GM23338 (cell line): ENCODE measurements around the gene SIN3B. TPM values are rescaled to one million over a fixed set of nuclear protein-coding genes. Genes with fewer than 3 reads are reported as not detected.

Experiments used
- ATAC-seq: fragments of 200-7000 bp; cut with Tn5 transposase; 3 replicates; pipeline ENCODE4 v1.9.1; 2020
- DNase-seq: peaks from one replicate; pipeline ENCODE4 v3.0.0-alpha.2; 2015; ENCODE audit warnings: low spot score
- H2AFZ ChIP-seq: fragments of 200-600 bp; sonication (generic); 2 replicates; pipeline ENCODE4 v1.8.0; 2016; ENCODE audit warnings: antibody characterized with exemption, mild to moderate bottlenecking, moderate library complexity
- H3F3A ChIP-seq: fragments of 200-600 bp; sonication (generic); replicated peaks from 2 replicates; pipeline ENCODE4 v1.8.0; 2017; ENCODE audit warnings: antibody characterized with exemption, mixed run types, low read depth
- H3K27ac ChIP-seq: fragments of 200-600 bp; sonication (generic); 2 replicates; pipeline ENCODE4 v1.6.1; 2016; ENCODE audit warnings: low read depth
- H3K27me3 ChIP-seq: fragments of 200-600 bp; sonication (generic); 2 replicates; pipeline ENCODE4 v1.8.0; 2016; ENCODE audit warnings: mild to moderate bottlenecking, mixed run types, moderate library complexity; ENCODE audit not compliant: insufficient read depth
- H3K36me3 ChIP-seq: fragments of 200-600 bp; sonication (generic); 2 replicates; pipeline ENCODE4 v1.8.0; 2016; ENCODE audit warnings: mild to moderate bottlenecking; ENCODE audit not compliant: insufficient read depth
- H3K4me1 ChIP-seq: fragments of 200-600 bp; sonication (generic); 2 replicates; pipeline ENCODE4 v1.8.0; 2016; ENCODE audit warnings: mild to moderate bottlenecking, moderate library complexity; ENCODE audit not compliant: insufficient read depth
- H3K4me2 ChIP-seq: fragments of 200-600 bp; sonication (generic); 2 replicates; pipeline ENCODE4 v1.7.1; 2017; ENCODE audit warnings: mixed run types
- H3K4me3 ChIP-seq: fragments of 200-600 bp; sonication (generic); 2 replicates; pipeline ENCODE4 v1.6.1; 2016; ENCODE audit warnings: mixed run types
- H3K79me2 ChIP-seq: fragments of 200-600 bp; sonication (generic); replicated peaks from 2 replicates; pipeline ENCODE4 v1.8.0; 2017; ENCODE audit warnings: mild to moderate bottlenecking; ENCODE audit not compliant: insufficient read depth
- H3K9me2 ChIP-seq: fragments of 200-600 bp; sonication (generic); 2 replicates; pipeline ENCODE4 v1.8.0; 2017; ENCODE audit not compliant: insufficient read depth
- H4K20me1 ChIP-seq: fragments of 200-600 bp; sonication (generic); replicated peaks from 2 replicates; pipeline ENCODE4 v1.8.0; 2017; ENCODE audit warnings: mild to moderate bottlenecking; ENCODE audit not compliant: insufficient read depth
- H3K27ac Mint-ChIP-seq: 2 replicates; pipeline ENCODE4 v1.8.0; 2020; ENCODE audit warnings: inconsistent platforms, mild to moderate bottlenecking, moderate library complexity, mixed read lengths
- H3K27me3 Mint-ChIP-seq: 3 replicates; pipeline ENCODE4 v1.8.0; 2022; ENCODE audit warnings: low read depth, mild to moderate bottlenecking, moderate library complexity, mixed read lengths, inconsistent platforms; ENCODE audit not compliant: insufficient read depth, poor library complexity
- H3K36me3 Mint-ChIP-seq: 3 replicates; pipeline ENCODE4 v1.8.0; 2021; ENCODE audit warnings: low read depth, mild to moderate bottlenecking, inconsistent platforms, moderate library complexity, mixed read lengths
- H3K4me1 Mint-ChIP-seq: 3 replicates; pipeline ENCODE4 v1.8.0; 2020; ENCODE audit warnings: mild to moderate bottlenecking, inconsistent platforms, mixed read lengths
- H3K4me3 Mint-ChIP-seq: 3 replicates; pipeline ENCODE4 v1.8.0; 2021; ENCODE audit warnings: moderate library complexity, mild to moderate bottlenecking, inconsistent platforms, mixed read lengths
- H3K9me3 Mint-ChIP-seq: 3 replicates; pipeline ENCODE4 v1.8.0; 2020; ENCODE audit warnings: moderate library complexity, mild to moderate bottlenecking, inconsistent platforms, mixed read lengths
- EZH2 ChIP-seq: fragments of 200-600 bp; sonication (generic); IDR thresholded peaks from one replicate; pipeline ENCODE4 v1.8.0; 2017; ENCODE audit warnings: antibody characterized with exemption, mild to moderate bottlenecking, low read depth; ENCODE audit not compliant: unreplicated experiment
- NANOG ChIP-seq: IDR thresholded peaks from 2 replicates; pipeline ENCODE4 v1.6.1; 2016; ENCODE audit warnings: antibody characterized with exemption, borderline replicate concordance
- STAT1 ChIP-seq: IDR thresholded peaks from one replicate; pipeline ENCODE4 v1.6.1; 2016; ENCODE audit warnings: antibody characterized with exemption; ENCODE audit not compliant: unreplicated experiment
- polyA plus RNA-seq: library from polyadenylated mRNA; unstranded; fragments of >200 nt; fragmentation: Nextera tagmentation; extraction: Ambion mirVana; gene quantifications from 2 replicates; pipeline ENCODE4 v1.2.1, GENCODE V29; 2016
- total RNA-seq: library from RNA; depleted of rRNA; stranded (reverse); fragments of >200 nt; shearing (Covaris generic); gene quantifications from 2 replicates; pipeline ENCODE4 v1.2.3, GENCODE V29; 2014
- TF ChIP-seq, protein P1 (sequence below), 2 experiments: fragments of 200-600 bp in 1 of 2; sonication (generic) in 1 of 2; conservative IDR thresholded peaks; 2 replicates each; pipeline versions ENCODE4 v1.5.1 to v1.6.1; 2016 to 2017; ENCODE audit warnings: antibody characterized with exemption in 2 of 2, low read depth in 2 of 2, mild to moderate bottlenecking in 2 of 2, moderate library complexity in 1 of 2
- TF ChIP-seq, protein P2 (sequence below): IDR thresholded peaks from 2 replicates; pipeline ENCODE4 v1.6.1; 2016; ENCODE audit warnings: antibody characterized with exemption
- TF ChIP-seq, protein P3 (sequence below): fragments of 250-450 bp; sonication (Bioruptor Pico); IDR thresholded peaks from 2 replicates; pipeline ENCODE4 v1.5.0; 2020; ENCODE audit warnings: mild to moderate bottlenecking, moderate library complexity

The SIN3B gene
- total and polyA plus RNA-seq, 2 experiments from 2014 or later, result 37.6 to 68.6 TPM

DNA sequence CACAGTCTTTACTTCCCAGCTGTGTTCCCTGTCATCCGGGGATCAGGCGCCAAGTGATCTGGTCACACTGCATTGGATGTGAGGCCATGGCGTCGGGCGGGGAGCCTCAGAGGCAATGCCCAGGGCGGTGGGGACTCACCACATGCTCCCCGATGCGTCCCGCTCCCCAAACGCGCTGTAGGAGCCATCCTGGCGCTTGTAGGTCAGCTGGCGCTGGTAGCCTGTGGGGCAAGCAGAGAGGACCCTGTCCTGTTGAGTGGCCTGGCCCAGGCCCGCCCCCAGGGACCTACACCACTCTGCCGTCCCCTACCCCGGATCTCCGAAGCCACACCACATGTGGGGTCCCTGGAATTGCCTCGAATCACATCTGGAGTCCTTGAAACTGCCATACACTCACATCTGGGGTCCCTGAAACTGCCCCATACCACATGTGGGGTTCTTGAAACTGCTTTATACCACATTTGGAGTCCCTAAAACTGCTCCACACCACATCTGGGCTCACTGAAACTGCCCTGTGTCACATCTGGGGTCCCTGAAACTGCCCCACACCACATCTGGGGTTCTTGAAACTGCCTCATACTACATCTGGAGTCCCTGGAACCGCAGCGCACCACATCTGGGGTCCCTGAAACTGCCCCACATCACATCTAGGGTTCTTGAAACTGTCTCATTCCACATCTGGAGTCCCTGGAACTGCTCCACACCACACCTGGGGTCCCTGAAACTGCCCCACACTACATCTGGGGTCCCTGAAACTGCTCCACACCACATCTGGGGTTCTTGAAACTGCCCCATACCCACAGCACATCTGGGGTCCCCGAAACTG lies 92.8 kb downstream of the SIN3B start:
- Histone ChIP-seq H2AFZ (no peak overlapping the region), H3K4me2 (no peak overlapping the region), H4K20me1 (no peaks in the 10 kb centered on the region), H3K9me2 (no peaks in the 10 kb centered on the region), H3K4me3 (no peak overlapping the region), H3K79me2 (no peaks in the 10 kb centered on the region), H3K27me3 (no peaks in the 10 kb centered on the region), H3F3A (no peaks in the 10 kb centered on the region), H3K36me3 (no peaks in the 10 kb centered on the region), H3K4me1 (no peaks in the 10 kb centered on the region), H3K27ac (no peak overlapping the region)
- H3K36me3 Mint-ChIP-seq, result peaks cover 25% of the 10 kb centered on the region
- H3K4me1 Mint-ChIP-seq, result no peaks in the 10 kb centered on the region; the same call in 2 of the 3 replicates
- no peak overlapping the region for H3K4me3 Mint-ChIP-seq
- peaks cover 35% of the 10 kb centered on the region for H3K9me3 Mint-ChIP-seq
- H3K27ac Mint-ChIP-seq, result no peak overlapping the region
- DNase-seq (no peak), ATAC-seq (no peak)
- peaks cover 4% of the 10 kb centered on the region for H3K27me3 Mint-ChIP-seq
- TF ChIP-seq STAT1 (no peak), NANOG (no peak), EZH2 (no peak)
- TF ChIP-seq, protein P1, sequence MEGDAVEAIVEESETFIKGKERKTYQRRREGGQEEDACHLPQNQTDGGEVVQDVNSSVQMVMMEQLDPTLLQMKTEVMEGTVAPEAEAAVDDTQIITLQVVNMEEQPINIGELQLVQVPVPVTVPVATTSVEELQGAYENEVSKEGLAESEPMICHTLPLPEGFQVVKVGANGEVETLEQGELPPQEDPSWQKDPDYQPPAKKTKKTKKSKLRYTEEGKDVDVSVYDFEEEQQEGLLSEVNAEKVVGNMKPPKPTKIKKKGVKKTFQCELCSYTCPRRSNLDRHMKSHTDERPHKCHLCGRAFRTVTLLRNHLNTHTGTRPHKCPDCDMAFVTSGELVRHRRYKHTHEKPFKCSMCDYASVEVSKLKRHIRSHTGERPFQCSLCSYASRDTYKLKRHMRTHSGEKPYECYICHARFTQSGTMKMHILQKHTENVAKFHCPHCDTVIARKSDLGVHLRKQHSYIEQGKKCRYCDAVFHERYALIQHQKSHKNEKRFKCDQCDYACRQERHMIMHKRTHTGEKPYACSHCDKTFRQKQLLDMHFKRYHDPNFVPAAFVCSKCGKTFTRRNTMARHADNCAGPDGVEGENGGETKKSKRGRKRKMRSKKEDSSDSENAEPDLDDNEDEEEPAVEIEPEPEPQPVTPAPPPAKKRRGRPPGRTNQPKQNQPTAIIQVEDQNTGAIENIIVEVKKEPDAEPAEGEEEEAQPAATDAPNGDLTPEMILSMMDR (conservative IDR thresholded peaks at IDR 0.05; ENCODE audit: low read depth in 2 of 2), result no peak
- TF ChIP-seq, protein P2, sequence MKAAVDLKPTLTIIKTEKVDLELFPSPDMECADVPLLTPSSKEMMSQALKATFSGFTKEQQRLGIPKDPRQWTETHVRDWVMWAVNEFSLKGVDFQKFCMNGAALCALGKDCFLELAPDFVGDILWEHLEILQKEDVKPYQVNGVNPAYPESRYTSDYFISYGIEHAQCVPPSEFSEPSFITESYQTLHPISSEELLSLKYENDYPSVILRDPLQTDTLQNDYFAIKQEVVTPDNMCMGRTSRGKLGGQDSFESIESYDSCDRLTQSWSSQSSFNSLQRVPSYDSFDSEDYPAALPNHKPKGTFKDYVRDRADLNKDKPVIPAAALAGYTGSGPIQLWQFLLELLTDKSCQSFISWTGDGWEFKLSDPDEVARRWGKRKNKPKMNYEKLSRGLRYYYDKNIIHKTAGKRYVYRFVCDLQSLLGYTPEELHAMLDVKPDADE, result no peak
- TF ChIP-seq, protein P3, sequence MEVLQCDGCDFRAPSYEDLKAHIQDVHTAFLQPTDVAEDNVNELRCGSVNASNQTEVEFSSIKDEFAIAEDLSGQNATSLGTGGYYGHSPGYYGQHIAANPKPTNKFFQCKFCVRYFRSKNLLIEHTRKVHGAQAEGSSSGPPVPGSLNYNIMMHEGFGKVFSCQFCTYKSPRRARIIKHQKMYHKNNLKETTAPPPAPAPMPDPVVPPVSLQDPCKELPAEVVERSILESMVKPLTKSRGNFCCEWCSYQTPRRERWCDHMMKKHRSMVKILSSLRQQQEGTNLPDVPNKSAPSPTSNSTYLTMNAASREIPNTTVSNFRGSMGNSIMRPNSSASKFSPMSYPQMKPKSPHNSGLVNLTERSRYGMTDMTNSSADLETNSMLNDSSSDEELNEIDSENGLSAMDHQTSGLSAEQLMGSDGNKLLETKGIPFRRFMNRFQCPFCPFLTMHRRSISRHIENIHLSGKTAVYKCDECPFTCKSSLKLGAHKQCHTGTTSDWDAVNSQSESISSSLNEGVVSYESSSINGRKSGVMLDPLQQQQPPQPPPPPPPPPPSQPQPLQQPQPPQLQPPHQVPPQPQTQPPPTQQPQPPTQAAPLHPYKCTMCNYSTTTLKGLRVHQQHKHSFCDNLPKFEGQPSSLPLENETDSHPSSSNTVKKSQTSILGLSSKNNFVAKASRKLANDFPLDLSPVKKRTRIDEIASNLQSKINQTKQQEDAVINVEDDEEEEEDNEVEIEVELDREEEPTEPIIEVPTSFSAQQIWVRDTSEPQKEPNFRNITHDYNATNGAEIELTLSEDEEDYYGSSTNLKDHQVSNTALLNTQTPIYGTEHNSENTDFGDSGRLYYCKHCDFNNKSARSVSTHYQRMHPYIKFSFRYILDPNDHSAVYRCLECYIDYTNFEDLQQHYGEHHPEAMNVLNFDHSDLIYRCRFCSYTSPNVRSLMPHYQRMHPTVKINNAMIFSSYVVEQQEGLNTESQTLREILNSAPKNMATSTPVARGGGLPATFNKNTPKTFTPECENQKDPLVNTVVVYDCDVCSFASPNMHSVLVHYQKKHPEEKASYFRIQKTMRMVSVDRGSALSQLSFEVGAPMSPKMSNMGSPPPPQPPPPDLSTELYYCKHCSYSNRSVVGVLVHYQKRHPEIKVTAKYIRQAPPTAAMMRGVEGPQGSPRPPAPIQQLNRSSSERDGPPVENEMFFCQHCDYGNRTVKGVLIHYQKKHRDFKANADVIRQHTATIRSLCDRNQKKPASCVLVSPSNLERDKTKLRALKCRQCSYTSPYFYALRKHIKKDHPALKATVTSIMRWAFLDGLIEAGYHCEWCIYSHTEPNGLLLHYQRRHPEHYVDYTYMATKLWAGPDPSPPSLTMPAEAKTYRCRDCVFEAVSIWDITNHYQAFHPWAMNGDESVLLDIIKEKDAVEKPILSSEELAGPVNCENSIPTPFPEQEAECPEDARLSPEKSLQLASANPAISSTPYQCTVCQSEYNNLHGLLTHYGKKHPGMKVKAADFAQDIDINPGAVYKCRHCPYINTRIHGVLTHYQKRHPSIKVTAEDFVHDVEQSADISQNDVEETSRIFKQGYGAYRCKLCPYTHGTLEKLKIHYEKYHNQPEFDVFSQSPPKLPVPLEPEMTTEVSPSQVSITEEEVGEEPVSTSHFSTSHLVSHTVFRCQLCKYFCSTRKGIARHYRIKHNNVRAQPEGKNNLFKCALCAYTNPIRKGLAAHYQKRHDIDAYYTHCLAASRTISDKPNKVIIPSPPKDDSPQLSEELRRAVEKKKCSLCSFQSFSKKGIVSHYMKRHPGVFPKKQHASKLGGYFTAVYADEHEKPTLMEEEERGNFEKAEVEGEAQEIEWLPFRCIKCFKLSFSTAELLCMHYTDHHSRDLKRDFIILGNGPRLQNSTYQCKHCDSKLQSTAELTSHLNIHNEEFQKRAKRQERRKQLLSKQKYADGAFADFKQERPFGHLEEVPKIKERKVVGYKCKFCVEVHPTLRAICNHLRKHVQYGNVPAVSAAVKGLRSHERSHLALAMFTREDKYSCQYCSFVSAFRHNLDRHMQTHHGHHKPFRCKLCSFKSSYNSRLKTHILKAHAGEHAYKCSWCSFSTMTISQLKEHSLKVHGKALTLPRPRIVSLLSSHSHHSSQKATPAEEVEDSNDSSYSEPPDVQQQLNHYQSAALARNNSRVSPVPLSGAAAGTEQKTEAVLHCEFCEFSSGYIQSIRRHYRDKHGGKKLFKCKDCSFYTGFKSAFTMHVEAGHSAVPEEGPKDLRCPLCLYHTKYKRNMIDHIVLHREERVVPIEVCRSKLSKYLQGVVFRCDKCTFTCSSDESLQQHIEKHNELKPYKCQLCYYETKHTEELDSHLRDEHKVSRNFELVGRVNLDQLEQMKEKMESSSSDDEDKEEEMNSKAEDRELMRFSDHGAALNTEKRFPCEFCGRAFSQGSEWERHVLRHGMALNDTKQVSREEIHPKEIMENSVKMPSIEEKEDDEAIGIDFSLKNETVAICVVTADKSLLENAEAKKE, result no peak
